PFSK-1 (cell line): ENCODE results near the gene ATG14.

Experiments
- FOXP2 ChIP-seq: optimal IDR thresholded peaks from 2 replicates; pipeline ENCODE3; 2011; ENCODE audit warnings: borderline replicate concordance, control low read depth, inconsistent platforms; ENCODE audit not compliant: insufficient read depth; ENCODE audit errors: extremely low read length, extremely low read depth
- POLR2AphosphoS5 ChIP-seq: IDR thresholded peaks from 2 replicates; pipeline ENCODE4 v1.6.1; 2012; ENCODE audit warnings: low read depth, mild to moderate bottlenecking, control low read depth, low read length, moderate library complexity
- SIN3A ChIP-seq: IDR thresholded peaks from 2 replicates; pipeline ENCODE4 v1.6.1; 2012; ENCODE audit warnings: mild to moderate bottlenecking, low read length, moderate library complexity, borderline replicate concordance; ENCODE audit not compliant: insufficient read depth
- TAF1 ChIP-seq: IDR thresholded peaks from 2 replicates; pipeline ENCODE4 v1.6.1; 2012; ENCODE audit warnings: low read length, control low read depth, borderline replicate concordance; ENCODE audit not compliant: insufficient read depth
- TF ChIP-seq, protein P1 (sequence below), 2 experiments: IDR thresholded peaks; 2 replicates each; pipeline versions ENCODE4 v1.6.1 to v1.8.0; 2011 to 2012; ENCODE audit warnings: low read depth in 2 of 2, low read length in 2 of 2, control low read depth in 1 of 2, inconsistent platforms in 1 of 2, mild to moderate bottlenecking in 1 of 2, moderate library complexity in 1 of 2; ENCODE audit not compliant: insufficient read depth in 1 of 2

The ATG14 gene

DNA sequence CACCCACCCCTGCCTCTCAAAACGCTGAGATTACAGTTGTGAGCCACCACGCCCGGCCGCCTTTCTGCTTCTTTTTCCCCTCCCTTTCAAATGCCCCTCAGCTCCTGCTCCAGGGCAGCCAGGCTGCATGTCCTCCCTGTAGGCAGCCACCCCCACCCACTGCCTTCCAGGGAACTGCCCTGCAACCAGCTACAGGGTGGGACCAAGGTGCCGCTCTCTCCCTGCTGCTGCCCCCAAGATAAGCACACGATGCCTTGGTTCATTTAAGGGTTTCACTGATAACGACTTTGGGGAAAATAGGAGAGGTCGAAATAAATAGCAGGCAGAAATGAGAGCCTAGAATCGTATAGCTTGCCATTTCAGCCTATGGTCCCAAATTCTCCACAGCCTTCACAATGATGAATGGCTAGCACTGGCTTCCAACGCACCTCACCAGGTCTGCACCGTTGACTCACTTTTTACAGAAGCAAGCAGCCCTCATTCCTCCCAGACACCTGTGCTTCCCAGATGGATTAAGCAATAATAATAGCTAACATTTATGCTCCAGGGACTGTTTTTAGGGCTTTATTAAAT is 40.7 kb downstream of the ATG14 start:
- TF ChIP-seq SIN3A (no peak), POLR2AphosphoS5 (no peak), TAF1 (no peak), FOXP2 (no peak)
- TF ChIP-seq, protein P1, sequence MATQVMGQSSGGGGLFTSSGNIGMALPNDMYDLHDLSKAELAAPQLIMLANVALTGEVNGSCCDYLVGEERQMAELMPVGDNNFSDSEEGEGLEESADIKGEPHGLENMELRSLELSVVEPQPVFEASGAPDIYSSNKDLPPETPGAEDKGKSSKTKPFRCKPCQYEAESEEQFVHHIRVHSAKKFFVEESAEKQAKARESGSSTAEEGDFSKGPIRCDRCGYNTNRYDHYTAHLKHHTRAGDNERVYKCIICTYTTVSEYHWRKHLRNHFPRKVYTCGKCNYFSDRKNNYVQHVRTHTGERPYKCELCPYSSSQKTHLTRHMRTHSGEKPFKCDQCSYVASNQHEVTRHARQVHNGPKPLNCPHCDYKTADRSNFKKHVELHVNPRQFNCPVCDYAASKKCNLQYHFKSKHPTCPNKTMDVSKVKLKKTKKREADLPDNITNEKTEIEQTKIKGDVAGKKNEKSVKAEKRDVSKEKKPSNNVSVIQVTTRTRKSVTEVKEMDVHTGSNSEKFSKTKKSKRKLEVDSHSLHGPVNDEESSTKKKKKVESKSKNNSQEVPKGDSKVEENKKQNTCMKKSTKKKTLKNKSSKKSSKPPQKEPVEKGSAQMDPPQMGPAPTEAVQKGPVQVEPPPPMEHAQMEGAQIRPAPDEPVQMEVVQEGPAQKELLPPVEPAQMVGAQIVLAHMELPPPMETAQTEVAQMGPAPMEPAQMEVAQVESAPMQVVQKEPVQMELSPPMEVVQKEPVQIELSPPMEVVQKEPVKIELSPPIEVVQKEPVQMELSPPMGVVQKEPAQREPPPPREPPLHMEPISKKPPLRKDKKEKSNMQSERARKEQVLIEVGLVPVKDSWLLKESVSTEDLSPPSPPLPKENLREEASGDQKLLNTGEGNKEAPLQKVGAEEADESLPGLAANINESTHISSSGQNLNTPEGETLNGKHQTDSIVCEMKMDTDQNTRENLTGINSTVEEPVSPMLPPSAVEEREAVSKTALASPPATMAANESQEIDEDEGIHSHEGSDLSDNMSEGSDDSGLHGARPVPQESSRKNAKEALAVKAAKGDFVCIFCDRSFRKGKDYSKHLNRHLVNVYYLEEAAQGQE (IDR thresholded peaks at IDR 0.05; ENCODE audit: insufficient read depth in 1 of 2, low read depth in 2 of 2, low read length in 2 of 2), result no peak

DNA sequence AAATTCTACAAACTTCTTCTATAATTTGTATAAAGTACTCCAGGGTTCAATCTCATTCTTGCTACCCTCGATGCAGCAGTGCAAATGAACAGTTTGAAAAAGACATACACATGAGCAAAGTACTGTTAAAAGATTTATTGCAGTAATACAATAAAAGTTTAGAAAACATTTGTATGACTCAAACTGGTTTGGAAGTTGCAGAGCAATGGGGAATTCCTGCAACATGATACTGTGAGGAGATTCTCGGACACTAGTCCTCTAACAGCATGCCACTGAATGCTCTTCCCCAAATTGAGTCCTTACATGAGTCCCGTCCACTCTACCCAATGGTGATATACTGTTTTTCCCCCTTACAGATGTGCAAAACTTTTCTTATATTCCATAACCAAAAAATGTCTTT is 45.4 kb downstream of the ATG14 start:
- TF ChIP-seq POLR2AphosphoS5 (no peak), TAF1 (no peak), SIN3A (no peak), FOXP2 (no peak)
- TF ChIP-seq, protein P1 (IDR thresholded peaks at IDR 0.05; ENCODE audit: insufficient read depth in 1 of 2, low read depth in 2 of 2, low read length in 2 of 2), result no peak

- TF ChIP-seq FOXP2 (no peak), POLR2AphosphoS5 (no peak), SIN3A (no peak), TAF1 (no peak)
- TF ChIP-seq, protein P1 (IDR thresholded peaks at IDR 0.05; ENCODE audit: insufficient read depth in 1 of 2, low read depth in 2 of 2, low read length in 2 of 2), result no peak
Observed at GRCh38 chr14:55361190-55361589, 50.4 kb downstream of the ATG14 start.

DNA sequence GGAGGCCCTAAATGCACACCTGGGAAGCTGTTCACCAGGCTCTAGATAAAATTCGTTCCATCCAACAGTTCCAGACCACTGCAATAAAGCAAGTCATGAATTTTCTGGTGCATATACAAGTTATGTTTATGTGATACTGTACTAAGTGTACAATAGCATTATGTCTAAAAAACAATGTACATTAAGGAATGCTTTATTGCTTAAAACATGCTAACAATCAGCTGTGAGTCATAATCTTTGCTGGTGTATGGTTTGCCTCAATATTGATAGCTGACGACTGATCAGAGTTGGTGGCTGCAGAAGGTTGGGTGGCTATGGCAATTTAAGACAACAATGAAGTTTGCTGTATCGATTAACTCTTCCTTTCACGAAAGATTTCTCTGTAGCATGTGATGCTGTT is 52.3 kb downstream of the ATG14 start:
- TF ChIP-seq, protein P1 (IDR thresholded peaks at IDR 0.05; ENCODE audit: insufficient read depth in 1 of 2, low read depth in 2 of 2, low read length in 2 of 2), result no peak
- TF ChIP-seq POLR2AphosphoS5, result no peak
- TF ChIP-seq FOXP2, result no peak
- TF ChIP-seq TAF1, result no peak
- TF ChIP-seq SIN3A, result no peak
